Stimulated activated CD4-positive, alpha-beta T cell treated with anti-CD3 and anti-CD28 coated beads, Interleukin-12 subunit alpha, Interleukin-12 subunit beta, amount 100 ng/mL, for 48 hours (primary cell): ENCODE measurements around the gene ZNF521.

ENCODE experiments used
- DNase-seq, 3 donors: peaks; one replicate each; pipeline ENCODE4 v3.0.0-alpha.2; 2020; ENCODE audit warnings: low read depth in 2 of 3, low spot score in 1 of 3

The ZNF521 gene

GRCh38 chr18:25253779-25254178 is 98.2 kb downstream of the ZNF521 start:
- DNase-seq = no peak

GRCh38 chr18:25253136-25253535 is 98.8 kb downstream of the ZNF521 start:
- no peak for DNase-seq

- no peak for DNase-seq
These were observed 100.9 kb downstream of the ZNF521 start for GRCh38 chr18:25251068-25251467.

GRCh38 chr18:25250474-25250851 is 101.5 kb downstream of the ZNF521 start:
- DNase-seq = no peak

GRCh38 chr18:25248755-25249154 is 103.2 kb downstream of the ZNF521 start:
- DNase-seq = no peak

GRCh38 chr18:25247725-25248124 is 104.2 kb downstream of the ZNF521 start:
- no peak for DNase-seq

- no peak for DNase-seq
These were observed 106.9 kb downstream of the ZNF521 start for GRCh38 chr18:25244924-25245698.

GRCh38 chr18:25244170-25244569 is 107.8 kb downstream of the ZNF521 start:
- no peak for DNase-seq

- DNase-seq = no peak
These were observed 108.2 kb downstream of the ZNF521 start for GRCh38 chr18:25243754-25244153.

- DNase-seq = no peak
These were observed 108.7 kb downstream of the ZNF521 start for GRCh38 chr18:25243257-25243656.

GRCh38 chr18:25240420-25240770 is 111.6 kb downstream of the ZNF521 start:
- no peak for DNase-seq

- DNase-seq = no peak
These were observed 112.2 kb downstream of the ZNF521 start for GRCh38 chr18:25239581-25240419.

GRCh38 chr18:25239151-25239550 is 112.8 kb downstream of the ZNF521 start:
- no peak for DNase-seq

- no peak for DNase-seq
These were observed 114.2 kb downstream of the ZNF521 start for GRCh38 chr18:25237571-25238267.

- no peak for DNase-seq
These were observed 115.2 kb downstream of the ZNF521 start for GRCh38 chr18:25236736-25237135.

- no peak for DNase-seq
These were observed 116.4 kb downstream of the ZNF521 start for GRCh38 chr18:25235401-25236042.

GRCh38 chr18:25234740-25235345 is 117.1 kb downstream of the ZNF521 start:
- DNase-seq = no peak

GRCh38 chr18:25234322-25234639 is 117.7 kb downstream of the ZNF521 start:
- no peak for DNase-seq

GRCh38 chr18:25233528-25234321 is 118.2 kb downstream of the ZNF521 start:
- no peak for DNase-seq

GRCh38 chr18:25231327-25231691 is 120.7 kb downstream of the ZNF521 start:
- no peak for DNase-seq
